Measurements from ENCODE around the gene SLC25A23.

Gene SLC25A23

DNA sequence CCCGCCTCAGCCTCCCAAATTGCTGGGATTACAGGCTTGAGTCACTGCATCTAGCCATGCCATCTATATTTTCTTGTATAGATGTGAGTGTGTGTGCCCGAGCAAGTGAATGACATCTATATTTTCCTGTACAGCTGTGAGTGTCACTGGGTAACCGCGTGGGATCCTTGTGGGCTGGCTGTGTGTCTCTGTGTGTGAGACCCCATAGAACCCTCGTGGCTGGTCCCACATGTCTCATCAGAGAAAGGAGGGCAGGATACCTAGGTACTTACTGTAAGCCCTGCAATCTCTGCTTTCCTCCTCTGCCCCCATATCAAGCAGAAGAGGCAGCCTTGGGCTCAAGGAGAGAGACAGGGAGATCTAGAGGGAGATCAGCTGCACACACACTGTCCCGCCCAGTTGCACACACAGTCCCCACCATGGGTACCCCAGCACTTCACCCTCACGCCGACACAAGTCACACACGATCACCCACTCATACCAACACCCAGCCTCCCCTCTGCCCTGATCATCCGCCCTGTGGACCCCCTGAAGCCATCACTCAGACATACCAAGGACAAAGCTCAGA is 21.3 kb upstream of the SLC25A23 start:
- DNase-seq, result peak; percentile 41

DNA sequence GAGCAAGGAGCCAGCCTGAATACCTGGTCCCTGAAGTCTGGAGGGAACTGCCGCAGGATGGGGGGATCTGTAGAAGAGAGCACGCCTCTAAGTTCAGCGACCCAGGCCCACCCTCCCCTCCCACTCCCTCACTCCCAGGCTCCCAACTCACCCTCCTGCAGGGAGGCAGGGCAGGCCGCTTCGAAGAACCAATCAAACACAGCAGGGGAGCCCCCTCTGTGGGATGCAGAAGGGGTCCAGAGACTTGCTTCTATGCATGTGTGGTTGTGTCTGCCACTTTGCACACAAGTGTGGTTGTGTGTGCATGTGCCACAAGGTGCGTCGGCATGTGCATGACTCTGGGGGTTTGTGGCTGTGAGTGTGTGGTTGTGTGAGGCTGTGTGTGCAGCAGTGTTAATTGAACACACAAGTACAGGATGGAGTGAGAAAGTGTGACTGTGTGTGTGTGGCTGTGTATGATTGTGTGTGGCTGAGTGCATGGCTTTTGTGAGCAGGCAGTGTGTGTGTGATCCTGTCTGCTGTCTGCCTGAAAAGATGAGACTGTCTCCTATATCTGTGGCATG is 20.3 kb upstream of the SLC25A23 start:
- no peak for DNase-seq

DNA sequence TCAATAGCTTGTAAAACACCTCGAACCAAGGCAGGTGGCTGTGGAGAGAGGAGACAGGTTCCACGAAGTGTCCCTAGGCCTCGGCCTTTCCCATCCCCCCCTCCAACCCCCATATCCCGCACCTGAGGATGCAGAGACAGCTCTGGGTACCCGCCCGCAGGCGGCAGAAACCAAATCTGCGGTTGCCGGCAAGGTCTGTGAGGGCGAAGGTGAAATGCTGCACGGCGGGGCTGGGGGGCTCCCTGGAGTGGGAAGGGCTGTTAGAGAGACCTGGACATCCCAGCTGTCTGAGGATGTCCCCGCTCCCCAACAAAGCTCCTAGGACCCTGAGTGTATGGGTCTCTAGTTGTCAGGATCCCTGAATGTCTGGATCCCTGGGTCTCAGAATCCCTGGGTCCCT is 19.2 kb upstream of the SLC25A23 start:
- DNase-seq, result no peak

DNA sequence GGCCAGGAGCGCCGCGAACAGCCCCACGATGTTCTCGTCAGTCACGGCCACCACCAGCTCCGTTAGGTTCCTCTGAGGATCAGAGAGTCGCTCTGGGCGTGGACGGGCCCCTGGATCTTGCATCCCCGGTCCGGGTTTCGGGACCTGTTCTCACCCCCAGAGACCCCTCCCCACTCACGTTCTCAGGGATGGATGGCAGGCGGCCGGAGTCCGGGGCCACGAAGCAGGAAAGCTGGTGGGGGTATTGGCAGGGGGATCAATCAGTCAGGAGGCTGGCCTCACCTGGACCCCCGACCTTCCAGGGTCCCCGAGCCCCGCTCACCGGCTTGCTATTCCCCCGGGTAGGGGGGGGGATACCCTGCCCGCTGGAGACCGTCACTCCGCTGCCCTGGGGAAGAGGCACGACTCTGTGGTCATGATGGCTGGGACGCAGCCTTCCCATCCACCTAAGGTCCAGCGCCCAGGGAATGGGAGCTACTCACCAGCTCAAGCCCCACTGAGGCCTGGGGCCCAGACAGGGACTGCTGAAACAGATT is 17.4 kb upstream of the SLC25A23 start:
- DNase-seq, result no peak

DNA sequence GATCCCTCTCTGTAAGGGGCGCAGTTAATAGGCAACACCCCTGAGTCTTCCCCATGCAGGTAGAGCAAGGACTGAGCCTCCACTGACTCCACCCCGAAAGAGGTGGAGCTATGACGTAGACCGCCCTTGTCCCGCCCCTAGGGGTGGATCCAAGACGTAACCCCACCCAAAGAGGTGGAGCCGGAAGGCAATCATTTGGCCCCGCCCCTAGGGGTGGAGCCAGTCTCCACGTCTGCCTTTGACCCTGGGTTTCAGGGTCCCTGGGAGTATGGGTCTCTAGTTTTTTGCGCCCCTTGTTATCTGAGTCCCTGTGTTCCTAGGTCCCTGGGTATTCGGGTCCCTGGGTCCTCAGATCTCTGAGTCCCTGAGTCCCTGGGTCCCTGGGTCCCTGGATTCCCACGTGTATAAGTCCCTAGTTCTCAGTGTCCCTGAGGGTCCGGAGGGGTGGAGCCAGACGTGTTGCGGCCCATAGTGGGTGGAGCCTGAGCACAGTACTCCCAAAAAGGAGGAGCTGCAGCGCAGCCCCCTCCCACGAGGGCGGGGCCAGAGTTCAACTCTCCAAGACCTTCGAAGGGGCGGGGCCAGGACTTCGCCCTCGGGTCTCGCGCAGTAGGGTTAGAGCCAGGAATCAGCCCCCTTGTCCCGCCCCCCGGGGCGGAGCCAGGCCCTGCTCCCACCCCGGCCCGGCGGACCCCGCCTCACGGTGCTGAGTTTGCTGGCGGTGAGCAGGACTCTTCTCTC is 16.7 kb upstream of the SLC25A23 start:
- DNase-seq, result peak; percentile 81

DNA sequence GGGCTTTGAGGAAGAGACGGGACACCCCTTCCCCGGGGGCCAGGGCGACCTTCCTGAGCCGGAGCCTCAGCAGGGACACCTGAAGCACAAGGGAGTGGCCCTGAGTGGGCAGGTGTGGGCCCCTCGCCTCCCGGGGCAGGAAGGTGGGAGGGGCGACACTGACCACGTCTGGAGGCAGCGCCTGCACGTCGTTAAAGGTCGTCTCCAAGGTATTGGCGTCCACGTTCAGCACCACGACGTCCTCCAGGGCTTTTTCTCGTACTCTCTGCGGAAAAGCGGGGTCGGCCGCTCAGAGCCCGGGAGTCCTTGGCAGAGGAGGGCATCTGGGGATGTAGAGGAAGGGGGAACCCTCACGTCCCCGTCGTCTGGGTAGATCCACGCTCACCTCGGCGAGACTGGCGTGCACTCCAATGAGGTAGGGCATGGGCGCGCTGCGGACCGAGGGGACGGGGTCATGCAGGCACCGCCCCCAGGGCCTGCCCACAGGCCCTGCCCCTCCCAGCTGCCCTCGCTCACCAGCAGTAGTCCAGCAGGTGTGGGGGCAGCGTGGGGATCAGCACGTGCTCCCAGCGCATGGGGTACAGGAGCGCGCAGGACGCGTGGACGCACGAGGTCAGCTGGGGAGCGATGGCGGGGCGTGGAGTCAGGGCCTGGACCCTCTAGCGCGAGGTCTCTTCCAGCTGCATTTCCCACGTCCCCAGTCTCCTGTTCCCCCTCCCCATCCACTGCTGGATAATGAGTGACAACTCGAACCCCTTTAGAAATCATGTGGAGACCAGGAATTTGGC is 15.9 kb upstream of the SLC25A23 start:
- DNase-seq, result no peak

DNA sequence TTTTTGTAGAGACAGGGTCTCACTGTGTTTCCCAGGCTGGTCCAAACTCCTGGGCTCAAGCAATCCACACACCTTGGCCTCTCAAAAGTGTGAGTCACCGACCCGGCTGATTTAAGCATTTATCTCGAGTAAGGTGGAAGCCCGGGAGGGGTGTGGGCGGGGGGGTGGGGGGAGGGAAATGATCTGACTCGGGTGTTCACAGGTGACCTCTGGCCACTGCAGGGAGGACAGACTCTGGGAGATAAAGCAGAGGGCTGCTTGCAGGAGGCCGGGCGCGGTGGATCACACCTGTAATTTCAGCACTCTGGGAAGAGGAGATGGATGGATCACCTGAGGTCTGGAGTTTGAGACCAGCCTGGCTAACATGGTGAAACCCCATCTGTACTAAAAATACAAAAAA is 14.1 kb upstream of the SLC25A23 start:
- DNase-seq, result no peak

DNA sequence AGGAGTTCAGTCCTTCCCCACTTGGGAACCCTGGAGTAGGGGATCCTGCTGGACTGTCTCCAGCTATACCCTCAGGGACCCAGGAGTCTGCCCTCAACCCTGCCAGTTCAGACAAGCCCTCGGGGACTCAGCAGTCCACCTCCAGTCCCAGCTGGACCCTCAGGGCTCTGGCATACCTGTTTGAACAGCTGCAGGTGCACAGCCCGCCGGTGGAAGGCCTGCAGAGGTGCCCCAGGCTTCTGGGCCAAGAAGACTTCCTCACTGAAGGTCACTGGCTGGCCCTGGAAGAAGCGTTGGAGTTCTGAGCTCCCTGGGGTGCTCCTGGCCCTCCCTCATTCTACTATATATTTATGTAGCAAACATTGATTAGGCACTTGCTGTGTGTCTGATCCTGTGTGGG is 13.1 kb upstream of the SLC25A23 start:
- DNase-seq, result no peak

DNA sequence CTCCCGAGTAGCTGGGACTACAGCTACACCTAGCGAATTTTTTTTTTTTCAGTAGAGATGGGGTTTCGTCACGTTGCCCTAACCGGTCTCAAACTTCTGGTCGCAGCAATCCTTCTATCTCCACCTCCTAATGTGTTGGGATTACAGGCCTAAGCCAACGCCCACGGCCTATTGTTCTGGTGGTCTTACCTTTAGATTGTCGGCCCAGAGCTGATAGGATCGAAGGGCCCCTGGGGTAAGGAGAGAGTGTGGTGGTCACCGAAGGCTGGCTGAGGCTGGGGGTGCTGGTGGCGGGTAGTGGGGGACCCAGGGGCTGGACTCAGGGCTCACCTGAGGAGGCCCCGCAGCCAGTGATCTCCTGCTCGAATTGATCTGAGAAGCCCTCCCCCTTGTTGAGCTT is 11.5 kb upstream of the SLC25A23 start:
- no peak for DNase-seq

DNA sequence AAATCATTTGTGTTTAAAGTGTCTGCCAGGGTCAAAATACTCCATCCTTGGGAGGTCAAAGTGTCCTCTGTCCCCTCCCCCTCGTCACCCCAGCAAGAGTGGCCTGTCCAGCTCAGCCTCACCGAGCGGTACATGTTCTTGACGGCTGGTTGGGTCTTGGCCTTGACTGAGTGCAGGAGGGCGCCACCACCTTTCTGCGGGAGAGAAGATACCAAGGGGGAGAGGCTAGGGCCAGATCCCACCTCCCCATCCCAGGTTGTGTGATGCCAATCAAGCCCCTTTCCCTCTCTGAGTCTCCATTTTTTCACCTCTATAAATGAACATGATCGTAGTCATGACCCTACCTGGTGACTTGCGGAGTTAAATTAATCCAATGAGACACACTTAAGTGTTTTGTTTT is 10.6 kb upstream of the SLC25A23 start:
- no peak for DNase-seq

DNA sequence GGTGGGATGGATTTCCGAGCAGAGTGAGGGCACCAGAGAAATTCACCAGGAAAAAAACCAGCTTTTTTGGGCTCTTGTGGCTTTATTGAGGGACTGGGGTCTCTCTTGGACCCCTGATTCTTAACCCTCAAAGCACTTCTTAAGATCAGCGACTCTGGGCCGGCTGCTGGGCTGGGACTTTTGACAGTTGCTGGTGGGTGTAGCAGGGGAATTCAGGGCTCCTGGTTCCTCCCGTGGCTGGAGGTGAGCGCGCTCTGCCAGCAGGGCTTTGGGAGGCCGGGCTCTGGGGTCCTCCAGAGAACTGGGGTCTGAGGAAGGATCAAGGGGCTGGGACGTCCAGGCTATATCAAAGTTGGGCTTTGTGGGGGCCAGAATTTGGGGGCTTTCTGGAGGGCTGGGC is 7.8 kb upstream of the SLC25A23 start:
- DNase-seq, result no peak

DNA sequence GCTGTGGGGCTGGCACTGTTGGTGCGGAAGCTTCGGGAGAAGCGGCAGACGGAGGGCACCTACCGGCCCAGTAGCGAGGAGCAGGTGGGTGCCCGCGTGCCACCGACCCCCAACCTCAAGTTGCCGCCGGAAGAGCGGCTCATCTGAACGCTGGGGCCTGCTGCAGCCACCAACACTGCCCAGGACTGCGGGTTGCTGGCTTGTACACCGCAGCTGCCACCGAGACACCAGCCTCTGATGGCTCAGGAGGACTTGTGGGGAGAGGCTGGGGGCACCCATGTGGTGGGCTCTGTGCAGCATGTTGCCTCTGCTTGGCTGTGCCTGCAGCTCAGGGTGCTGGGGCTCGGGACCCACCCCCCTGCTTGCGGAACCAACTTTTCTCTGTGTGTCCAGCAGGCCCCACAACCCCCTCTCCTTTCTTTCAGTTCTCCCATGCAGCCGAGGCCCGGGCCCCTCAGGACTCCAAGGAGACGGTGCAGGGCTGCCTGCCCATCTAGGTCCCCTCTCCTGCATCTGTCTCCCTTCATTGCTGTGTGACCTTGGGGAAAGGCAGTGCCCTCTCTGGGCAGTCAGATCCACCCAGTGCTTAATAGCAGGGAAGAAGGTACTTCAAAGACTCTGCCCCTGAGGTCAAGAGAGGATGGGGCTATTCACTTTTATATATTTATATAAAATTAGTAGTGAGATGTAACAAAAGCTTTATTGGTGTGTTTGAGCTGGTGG is 7.1 kb upstream of the SLC25A23 start:
- DNase-seq, result no peak

DNA sequence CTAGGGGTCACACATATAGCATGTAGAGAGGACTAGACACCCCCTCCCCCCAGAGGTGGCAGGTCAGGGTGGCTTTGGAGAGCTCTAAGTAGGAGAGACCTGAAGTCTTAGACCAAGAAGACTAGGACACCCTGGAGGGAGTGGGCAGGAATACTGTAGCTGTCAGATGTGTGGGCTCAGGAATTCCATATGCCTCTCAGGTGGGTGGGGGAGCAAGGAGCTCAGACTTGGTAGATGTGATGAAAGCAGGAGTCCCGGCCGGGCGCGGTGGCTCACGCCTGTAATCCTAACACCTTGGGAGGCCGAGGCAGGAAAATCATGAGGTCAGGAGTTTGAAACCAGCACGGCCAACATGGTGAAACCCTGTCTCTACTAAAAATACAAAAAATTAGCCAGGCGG is 6.1 kb upstream of the SLC25A23 start:
- DNase-seq, result no peak

DNA sequence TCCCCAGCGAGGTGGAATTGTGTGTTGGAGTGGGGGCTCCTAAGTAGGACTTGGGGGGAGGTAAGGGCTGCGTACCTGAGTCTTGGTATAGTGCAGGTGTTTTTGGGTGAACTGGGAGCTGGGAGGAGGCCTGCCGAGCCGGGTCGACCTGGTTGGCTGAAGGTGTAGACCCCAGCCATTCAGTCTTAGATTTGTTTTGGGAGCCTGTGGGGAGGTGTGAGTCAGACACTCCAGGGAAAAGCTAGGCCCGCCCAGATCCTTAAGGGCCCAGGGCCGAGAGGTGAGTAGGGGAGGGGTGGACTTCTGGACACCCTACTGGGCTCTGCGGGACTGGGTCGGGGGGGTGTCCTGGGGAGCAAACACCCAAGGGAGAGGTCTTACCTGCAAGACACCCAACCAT is 5.4 kb upstream of the SLC25A23 start:
- no peak for DNase-seq

DNA sequence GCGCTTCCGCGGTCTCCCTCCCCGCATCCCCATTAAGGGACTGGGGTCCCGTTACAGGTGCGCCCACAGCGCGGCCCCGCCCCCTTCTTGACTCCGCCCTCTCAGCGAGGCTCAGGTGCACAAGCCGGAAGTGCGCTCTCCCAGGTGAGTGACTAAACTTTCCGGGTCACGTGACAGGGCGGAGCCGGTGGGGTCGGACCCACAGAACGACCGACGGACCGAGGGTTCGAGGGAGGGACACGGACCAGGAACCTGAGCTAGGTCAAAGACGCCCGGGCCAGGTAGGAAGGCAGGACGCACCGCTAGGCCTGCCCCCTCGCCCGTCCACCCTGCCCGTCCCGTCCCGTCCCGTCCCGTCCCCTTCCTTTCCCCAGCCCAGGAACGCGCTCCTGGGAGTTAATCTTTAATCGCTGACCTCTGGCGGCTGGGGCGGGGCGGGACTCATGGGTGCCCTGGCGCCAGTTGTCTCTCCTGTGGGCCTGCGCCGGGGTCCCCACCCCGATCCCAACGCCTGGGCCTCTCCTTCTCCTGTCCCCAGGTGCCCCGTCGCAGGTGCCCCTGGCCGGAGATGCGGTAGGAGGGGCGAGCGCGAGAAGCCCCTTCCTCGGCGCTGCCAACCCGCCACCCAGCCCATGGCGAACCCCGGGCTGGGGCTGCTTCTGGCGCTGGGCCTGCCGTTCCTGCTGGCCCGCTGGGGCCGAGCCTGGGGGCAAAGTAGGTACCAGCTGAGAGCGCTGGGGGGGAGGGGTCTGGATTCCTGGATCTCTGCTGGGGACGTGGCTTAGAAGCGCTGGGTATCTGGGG is 4.7 kb upstream of the SLC25A23 start, which contains the start of gene CRB3:
TSS of gene CRB3 (plus strand) at position 202 of the 804 bp plus-strand sequence. CDS start at position 633, 431 bp downstream.
- DNase-seq, result peak; percentile 21

DNA sequence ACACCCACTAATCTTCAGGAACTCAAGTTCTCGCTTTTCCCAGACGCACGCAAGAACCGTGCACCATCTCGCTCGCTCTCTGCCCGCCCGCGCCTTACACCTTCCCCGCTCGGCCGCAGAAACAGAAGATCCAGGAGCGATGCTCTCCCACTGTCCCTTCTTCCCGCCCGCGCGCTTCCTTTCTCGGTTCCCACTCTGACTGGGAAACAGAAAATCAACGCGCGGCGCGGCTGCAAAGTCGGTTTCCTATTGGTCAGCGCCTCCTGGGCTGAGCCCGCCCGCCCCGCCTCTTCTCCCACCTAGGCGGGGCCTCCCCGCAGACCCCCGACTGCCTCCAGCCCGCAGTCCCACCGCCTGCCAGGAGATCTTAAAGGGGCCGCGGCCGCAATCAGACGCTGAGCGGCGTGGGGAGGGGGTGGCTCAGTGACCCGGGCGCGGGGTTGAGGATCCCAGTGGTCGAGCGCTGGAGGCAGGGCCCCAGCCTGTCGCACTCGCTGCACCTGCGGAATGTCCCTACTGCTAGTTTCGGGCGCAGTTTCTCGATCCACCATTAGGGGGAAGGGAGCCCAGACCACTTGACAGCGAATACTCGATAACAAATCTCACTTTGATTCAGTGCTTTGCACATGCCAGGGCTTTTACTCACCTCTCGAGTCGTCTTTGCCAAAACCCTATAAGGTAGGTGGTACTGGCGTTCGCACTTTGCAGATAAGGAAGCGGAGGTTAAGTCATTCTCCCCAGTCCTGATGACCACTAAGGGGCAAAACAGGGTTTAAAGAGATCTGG is 700 bp upstream of the SLC25A23 start:
- peak; percentile 98 for DNase-seq

DNA sequence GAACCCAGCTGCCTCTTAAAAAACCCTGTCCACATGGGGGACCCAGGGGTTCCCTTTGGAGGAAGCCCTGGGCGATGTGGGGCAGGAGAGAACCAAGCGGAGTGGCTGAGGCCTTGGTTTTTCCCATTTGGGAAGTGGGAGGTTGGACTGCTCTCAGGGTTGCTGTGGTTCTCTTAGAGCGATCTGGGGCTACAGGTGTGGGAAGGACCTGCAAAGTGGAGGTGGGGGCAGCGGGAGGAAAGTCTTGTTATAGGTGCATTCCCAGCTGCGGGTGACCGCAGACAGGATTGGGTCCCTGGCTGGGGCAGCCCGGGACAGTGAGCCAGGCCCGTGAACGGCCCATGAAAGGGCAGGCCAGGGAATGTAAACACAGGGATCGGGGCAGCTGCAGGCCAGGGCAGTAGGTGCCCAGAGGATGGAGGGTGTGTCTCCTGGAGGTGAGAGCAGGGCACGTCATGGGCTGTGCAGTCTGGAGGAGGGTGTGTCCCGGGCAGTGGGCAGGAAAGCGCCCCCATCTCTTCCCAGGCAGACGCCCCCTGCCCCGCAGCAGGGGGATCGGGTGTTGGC is 814 bp downstream of the SLC25A23 start:
- no peak for DNase-seq

DNA sequence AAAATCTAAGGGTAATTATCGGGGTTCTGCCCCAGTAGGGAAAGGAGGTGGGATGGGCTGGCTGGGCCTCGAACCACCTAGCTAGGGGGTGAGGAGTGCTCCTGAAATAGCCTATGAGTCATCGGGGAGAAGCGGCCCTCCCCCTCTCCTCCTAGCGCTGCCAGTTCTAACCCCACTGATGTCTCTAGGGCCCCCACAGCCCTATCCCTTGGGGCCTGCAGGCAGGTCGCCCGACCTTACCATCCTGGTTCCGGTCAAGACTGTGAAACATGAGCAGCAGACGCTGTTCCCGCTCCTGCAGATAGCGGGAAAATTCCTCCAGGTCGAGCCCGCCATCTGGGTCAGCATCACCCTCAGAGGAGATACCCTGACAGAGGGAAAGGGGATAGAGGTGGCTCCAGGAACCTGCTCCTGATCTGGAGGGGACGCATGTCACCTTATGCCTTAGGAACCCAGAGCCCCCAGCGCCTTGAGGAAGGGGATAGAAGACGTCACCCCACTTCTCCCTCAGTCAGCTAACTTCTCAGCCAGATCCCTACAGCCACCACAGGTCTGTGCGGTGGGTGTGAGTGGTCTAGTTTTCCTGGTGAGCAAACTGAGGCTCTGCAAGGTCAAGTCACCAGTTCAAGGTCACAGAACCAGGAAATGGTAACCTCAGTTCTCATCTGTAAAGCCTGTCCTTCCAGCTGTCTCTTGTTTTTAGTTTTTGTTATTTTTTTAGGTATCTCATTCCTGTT is 1.5 kb downstream of the SLC25A23 start:
- no peak for DNase-seq

DNA sequence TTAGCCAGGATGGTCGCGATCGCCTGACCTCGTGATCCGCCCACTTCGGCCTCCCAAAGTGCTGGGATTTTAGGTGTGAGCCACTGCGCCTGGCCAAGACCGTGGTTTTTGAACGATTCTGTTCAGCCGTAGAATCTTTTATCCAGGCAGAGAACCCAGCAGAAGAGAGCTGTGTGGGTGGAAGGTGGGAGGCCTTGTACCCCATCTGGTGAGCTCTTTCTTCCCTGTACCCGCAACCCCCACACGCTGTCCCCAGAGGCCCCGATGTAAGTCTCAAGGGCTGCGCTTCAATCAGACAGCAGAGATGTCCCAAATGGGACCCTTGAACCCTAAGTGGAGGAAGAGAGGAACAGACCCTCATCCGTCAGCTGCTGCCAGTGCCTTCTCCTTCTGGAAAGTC is 3.7 kb downstream of the SLC25A23 start:
- DNase-seq, result no peak
